RCC 7860 (cell line): Measurements from ENCODE around the gene MEST.
"Not testable (repeated sequence)": the region's sequence is repeated elsewhere in the genome, so short reads cannot be mapped to it uniquely, and the experiment has no call there.

ENCODE experiments used
- DNase-seq: peaks from one replicate; pipeline ENCODE4 v3.0.0-alpha.2; 2015; ENCODE audit warnings: low spot score
- FAIRE-seq: peaks from 2 replicates; lab custom pipeline; 2012; peaks lifted over from hg19 to GRCh38; lab: Jason Lieb, UNC

Gene MEST

GRCh38 chr7:130521258-130521951 is 29.5 kb downstream of the MEST start:
- DNase-seq (no peak), FAIRE-seq (no peak)

DNA sequence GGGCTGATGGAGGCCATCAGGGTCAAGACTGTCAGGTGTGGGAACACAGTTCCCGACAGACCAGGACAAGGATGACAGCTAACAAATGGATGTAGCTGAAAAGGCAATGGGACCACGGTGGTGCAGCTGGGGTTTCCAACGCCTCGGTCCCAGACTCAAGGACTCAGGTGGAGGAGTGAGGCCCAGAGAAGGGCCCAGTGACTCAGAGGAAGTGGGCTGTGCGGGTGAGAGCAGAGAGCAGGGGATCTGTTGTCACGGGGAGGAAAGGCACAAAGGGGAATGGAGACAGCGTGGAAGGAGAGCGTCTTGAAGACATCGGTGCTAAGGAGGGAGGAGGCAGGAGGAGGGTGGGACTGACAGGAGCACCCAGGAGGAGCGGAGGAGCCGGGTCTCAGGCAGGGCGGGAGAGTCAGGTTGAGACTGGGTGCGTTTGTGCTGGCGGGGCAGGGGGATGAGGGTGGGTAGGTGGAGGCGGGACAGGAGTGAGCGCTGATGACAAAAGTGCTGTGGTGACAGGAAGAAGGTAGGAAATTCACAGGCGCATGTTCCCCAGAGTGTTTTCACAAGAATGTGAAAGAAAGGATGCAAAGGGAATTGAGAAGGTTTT is 31.7 kb downstream of the MEST start:
- DNase-seq, FAIRE-seq: not testable (repeated sequence)

DNA sequence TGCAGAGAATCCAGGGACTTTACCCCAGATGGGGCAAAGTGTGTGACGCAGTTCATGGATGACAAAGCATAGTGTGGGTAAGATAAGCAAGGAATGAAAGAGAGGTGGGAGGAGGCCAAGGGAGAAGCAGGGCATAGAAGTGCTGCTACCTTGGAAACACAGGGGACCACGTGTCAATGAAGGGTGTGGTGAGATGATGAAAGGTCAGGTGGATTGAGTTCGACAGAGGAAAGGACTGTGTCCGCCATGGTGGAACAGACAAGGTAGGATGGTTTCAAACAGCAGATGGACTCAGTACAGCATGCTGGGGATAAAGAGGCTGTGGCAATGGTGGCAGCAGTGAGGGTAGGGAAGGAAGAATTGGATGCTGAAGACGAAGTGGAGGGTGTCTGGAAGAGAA is 32.7 kb downstream of the MEST start:
- DNase-seq (no peak), FAIRE-seq (no peak)

DNA sequence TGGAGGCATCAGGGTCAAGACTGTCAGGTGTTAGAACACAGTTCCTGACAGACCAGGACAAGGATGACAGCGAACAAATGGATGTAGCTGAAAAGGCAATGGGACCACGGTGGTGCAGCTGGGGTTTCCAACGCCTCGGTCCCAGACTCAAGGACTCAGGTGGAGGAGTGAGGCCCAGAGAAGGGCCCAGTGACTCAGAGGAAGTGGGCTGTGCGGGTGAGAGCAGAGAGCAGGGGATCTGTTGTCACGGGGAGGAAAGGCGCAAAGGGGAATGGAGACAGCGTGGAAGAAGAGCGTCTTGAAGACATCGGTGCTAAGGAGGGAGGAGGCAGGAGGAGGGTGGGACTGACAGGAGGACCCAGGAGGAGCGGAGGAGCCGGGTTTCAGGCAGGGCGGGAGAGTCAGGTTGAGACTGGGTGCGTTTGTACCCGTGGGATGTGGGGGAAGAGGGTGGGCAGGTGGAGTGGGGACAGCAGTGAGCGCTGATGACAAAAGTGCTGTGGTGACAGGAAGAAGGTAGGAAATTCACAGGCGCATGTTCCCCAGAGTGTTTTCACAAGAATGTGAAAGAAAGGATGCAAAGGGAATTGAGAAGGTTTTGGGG is 36.0 kb downstream of the MEST start:
- DNase-seq, FAIRE-seq: not testable (repeated sequence)

DNA sequence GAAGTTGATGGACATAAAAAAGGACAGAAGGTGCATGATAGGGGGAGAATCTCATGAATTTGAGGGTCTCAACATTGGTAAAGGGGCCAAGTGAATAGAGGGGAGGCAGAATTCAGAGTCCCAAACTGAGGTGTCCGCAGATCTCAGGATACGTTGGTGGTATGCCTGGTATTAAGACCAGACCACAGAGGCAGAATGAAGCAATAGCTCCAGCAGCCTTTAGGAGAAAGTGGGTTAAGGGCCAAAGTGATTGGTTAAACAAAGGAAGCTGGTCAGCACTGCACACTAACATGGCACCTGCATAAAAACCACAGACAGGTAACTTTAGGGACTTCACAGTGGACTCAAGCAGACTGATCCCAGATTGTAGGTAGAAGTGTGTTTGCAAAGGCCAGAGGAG is 37.5 kb downstream of the MEST start:
- FAIRE-seq (no peak), DNase-seq (no peak)

DNA sequence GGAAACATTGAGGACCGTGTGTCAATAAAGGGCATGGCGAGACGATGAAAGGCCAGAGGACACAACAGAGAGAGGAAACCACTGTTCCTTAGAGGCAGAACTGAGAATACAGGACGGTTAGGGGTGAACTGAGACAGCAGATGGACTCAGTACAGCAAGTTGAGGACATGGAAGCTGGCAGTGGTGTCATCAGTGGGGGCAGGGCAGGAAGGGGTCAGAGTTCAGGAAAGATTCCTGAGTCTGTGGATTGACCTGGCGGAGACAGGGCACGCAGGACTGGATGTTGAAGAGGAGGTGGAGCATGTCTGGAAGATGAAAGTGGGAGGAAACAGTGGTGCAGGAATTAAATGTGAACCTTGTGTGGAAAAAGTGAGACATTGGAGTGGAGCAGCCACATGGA is 46.0 kb downstream of the MEST start:
- not testable (repeated sequence) for FAIRE-seq, DNase-seq

DNA sequence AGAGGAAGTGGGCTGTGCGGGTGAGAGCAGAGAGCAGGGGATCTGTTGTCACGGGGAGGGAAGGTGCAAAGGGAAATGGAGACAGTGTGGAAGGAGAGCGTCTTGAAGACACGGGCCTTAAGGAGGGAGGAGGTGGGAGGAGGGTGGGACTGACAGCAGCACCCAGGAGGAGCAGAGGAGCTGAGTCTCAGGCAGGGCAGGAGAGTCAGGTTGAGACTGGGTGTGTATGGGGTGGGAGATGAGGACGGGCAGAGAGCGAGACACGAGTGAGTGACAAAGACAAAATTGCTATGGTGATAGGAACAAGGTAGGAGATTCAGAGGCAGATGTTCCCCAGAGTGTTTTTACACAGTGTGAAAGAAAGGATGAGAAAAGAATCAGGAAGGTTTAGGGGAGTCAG is 49.4 kb downstream of the MEST start:
- not testable (repeated sequence) for DNase-seq, FAIRE-seq

DNA sequence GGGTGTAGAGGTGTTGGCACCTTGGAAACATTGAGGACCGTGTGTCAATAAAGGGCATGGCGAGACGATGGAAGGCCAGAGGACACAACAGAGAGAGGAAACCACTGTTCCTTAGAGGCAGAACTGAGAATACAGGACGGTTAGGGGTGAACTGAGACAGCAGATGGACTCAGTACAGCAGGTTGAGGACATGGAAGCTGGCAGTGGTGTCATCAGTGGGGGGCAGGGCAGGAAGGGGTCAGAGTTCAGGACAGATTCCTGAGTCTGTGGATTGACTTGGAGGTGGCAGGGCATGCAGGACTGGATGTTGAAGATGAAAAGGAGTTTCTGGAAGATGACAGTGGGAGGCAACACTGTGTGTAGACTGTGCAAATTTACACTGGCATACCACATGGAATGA is 50.4 kb downstream of the MEST start:
- not testable (repeated sequence) for DNase-seq, FAIRE-seq

DNA sequence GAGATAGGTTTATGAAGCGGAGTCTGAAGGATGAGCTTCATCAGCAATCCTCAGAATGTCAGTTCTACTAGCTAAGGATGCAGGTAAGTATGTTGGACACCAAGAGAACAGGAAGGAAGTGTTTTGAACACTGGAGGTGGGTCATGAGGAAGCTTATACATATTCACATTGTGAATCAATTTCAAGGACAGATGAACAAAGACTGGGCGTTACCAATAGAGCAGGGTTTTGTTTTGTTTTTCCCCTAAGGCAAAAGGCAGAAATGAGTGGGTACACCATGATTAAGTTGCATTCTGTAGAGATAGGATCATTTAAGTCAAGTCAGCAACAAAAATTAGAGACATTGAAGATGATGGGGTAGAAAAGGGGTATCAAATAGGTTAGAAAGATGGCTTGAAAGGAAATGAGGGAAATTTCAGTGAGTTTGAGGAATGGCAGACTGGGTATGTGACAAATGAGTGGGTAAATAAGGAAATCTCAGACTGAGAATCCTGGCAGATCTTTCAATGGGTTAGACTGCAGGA is 51.7 kb downstream of the MEST start:
- FAIRE-seq, result no peak

DNA sequence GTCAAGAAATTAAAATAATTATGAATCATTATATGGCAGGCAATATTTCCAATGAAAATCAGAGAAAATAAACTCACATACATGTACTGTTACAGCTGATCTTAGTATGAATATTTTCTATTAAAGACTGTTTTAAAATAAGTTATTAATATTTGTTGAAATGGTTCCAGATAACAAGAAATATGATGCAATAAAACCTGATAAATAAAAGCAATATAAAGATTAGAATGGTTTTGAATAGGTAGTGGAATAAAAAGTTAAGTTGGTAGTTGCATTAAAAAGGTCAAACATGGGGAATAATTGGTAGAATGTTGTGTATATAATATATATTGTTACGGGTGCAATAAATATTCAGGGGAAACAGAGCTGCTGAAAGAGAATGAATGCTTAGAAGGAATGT is 52.5 kb downstream of the MEST start:
- DNase-seq (no peak), FAIRE-seq (no peak)

More for the DNA sequence above, 51.7 kb downstream of the MEST start:
- no peak for DNase-seq

DNA sequence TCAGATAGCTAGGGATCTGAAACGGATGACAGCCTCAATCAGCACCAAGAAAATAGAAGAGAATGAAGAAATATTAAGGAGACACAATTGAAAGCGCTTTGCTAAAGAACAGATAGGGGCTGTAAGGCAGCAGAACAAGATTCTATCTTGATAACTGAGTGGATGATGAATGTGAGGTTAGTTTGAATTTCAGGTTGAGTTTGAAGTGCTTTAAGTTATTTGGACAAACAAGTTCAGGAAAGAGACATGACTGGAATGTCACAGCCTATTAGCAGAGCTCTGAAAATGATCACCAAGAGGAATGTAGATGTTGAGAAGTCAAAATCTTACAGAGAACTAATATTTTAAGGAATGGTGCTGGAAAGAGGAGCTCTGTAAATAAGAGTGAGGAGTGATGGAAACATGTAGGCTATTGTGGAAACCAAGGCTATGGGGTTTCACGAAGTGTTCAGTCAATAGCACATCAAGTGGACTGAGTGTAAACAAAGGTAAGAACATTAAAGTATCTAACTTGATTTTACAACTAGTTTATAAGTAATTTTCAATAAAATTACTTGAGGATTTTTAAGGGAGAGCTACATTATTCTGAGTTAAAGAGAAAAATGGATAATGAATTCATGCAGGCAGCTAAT is 61.6 kb downstream of the MEST start:
- FAIRE-seq (no peak), DNase-seq (no peak)

GRCh38 chr7:130554481-130554880 is 62.6 kb downstream of the MEST start:
- no peak for FAIRE-seq
- DNase-seq, result no peak
